HG02588 (cell line): ENCODE measurements around the gene TCTN1.
A peak's percentile ranks its signal among the peaks of the same experiment; 100 is the strongest.
"Not testable (repeated sequence)": the region's sequence is repeated elsewhere in the genome, so short reads cannot be mapped to it uniquely, and the experiment has no call there.

ENCODE experiments used
- ATAC-seq: cut with Tn5 transposase; IDR thresholded peaks from one replicate; pipeline ENCODE4 v1.9.1; 2021; ENCODE audit warnings: mild to moderate bottlenecking, moderate library complexity; ENCODE audit not compliant: unreplicated experiment

Gene TCTN1

DNA sequence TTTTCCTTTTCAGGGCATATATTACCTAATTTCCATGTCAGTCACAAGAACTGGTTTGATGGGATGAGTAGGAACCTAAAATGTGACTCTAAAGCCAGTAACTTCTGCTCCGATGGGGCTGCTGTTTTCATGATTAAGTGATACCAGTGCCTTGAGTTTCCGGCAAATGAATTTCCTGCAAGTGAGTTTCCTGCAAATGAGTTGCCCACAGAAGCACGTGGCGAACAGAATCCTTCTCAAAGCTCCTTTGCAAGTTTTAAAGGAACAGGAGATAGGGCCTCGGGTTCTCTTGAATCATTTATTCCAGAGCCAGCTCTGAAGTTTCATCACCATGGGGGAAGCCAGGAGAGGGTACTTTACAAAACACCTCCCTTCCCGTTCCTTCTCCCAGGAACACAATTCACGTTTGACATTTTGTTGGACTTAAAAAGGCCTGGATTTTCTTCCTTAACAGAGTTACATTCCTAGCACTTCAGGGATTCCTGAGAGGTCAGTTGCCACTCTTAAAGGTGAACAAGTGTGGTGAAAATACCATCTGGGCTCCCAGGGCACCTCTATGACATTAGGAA, 28.6 kb upstream of the TCTN1 start:
- no peak for ATAC-seq

DNA sequence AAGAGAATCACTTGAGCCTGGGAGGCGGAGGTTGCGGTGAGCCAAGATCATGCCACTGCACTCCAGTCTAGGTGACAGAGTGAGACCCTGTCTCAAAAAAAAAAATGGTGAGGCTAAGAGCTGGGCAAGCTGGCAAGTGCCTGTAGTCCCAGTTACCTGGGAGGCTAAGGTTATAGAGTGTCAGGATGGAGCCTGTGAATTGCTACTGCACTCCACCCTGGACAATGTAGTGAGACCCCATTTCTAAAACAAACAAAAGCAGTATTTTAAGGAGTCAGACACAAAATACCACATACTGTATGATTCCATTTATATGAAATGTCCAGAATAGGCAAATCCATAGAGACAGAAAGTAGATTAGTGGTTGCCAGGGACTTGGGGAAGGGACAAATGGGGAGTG, 26.8 kb upstream of the TCTN1 start:
- not testable (repeated sequence) for ATAC-seq

- ATAC-seq: no peak
Observed at GRCh38 chr12:110590059-110590458, 23.9 kb upstream of the TCTN1 start.

- peak; percentile 85 for ATAC-seq
Observed at GRCh38 chr12:110590806-110591326, 23.1 kb upstream of the TCTN1 start.

- ATAC-seq: no peak
Observed at GRCh38 chr12:110591451-110592051, 22.4 kb upstream of the TCTN1 start.

- no peak for ATAC-seq
Observed at GRCh38 chr12:110592078-110592477, 21.9 kb upstream of the TCTN1 start.

DNA sequence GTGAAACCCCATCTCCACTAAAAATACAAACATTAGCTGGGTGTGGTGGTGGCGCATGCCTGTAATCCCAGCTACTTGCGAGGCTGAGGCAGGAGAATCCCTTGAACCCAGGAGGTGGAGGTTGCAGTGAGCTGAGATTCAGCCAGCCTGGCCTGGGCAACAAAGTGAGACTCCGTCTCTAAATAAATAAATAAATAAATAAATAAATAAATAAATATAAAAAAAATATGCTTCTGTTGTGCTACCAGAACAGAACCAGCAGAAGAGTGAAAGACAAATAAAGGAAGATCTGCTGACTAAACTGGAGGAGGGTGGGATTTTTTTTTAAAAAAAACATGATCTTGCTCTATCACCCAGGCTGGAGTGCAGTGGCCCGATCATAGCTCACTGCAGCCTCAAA, 21.0 kb upstream of the TCTN1 start:
- not testable (repeated sequence) for ATAC-seq

- ATAC-seq: no peak
Observed at GRCh38 chr12:110597885-110598284, 16.0 kb upstream of the TCTN1 start.

GRCh38 chr12:110599334-110599733, 14.6 kb upstream of the TCTN1 start:
- no peak for ATAC-seq

- ATAC-seq: no peak
Observed at GRCh38 chr12:110600254-110600653, 13.7 kb upstream of the TCTN1 start.

DNA sequence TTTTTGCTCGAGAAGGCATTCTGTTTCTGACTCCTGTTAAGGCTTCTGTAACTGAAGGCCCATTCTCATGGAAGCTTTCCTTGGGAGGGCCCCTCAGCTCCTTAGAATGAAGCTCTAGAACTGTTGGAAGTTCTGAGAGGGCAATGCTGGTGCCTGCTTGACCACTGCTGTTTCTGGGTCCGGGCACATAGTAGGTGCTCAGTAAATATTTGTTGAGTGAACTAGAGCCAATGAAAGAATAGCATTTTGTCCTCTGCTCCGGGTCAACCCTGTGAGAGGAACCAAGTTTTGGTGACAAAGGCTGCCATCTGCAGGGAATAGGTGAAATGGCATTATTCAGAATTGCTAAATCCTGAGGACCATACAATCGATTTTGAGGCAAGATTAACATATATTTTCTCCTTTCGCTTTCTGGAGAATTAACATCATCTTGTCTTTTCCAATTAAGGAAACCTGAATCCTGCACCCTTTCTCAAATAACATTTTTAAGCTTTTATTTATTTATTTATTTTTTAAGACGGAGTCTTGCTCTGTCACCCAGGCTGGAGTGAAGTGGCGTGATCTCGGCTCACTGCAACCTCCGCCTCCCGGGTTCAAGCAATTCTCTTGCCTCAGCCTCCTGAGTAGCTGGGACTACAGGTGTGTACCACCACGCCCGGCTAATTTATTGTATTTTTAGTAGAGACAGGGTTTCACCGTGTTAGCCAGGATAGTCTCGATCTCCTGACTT, 11.7 kb upstream of the TCTN1 start:
- ATAC-seq: not testable (repeated sequence)

DNA sequence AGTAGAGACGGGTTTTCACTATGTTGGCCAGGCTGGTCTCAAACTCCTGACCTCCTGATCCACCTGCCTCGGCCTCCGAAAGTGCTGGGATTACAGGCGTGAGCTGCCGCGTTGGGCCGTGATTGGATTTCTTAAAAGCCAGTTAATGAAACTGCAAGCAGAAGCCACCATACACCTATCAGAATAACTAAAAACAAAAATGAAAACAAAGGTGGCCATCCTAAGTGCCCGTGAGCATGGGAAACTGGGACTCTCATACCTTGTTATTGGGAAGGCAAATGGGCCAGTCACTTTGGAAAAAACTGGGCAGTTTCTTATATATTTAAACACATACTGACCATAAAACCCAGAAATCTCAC, 7.7 kb upstream of the TCTN1 start:
- no peak for ATAC-seq

- no peak for ATAC-seq
Observed at GRCh38 chr12:110613071-110613770, 708 bp upstream of the TCTN1 start.

DNA sequence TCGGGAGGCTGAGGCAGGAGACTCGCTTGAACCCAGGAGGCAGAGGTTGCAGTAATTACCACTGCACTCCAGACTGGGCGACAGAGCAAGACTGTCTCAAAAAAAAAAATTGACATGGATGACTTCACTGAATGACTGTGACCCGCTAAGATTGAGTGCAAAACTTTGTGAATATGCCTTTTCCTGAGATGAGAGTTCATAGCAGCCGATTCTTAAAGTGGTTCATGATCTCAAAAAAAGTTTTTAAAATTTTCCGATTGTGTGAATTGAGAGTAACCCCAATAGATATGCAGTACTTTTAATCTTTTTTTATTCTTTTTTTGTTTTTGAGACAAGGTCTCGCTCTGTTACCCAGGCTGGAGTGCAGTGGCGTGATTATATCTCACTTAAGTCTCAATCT, 1.2 kb downstream of the TCTN1 start:
- no peak for ATAC-seq

- no peak for ATAC-seq
Observed at GRCh38 chr12:110616471-110617115, 2.7 kb downstream of the TCTN1 start.

DNA sequence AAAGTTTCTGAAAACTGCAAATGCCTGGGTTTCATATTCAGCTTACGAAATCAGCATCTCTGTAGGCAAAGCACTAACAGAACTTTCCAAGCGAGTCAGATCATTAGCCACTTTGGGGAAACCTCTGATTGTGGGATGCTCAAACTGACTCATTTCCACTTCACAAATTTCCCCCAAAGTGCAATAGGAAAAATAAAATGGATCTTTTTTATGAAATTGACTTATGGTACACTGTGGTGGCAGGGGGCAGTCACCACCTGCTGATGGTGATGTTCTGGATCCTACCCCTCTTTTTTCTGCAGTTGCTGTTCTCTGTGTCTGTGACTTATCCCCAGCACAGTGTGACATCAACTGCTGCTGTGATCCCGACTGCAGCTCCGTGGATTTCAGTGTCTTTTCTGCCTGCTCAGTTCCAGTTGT, 5.6 kb downstream of the TCTN1 start:
- peak; percentile 56 for ATAC-seq

DNA sequence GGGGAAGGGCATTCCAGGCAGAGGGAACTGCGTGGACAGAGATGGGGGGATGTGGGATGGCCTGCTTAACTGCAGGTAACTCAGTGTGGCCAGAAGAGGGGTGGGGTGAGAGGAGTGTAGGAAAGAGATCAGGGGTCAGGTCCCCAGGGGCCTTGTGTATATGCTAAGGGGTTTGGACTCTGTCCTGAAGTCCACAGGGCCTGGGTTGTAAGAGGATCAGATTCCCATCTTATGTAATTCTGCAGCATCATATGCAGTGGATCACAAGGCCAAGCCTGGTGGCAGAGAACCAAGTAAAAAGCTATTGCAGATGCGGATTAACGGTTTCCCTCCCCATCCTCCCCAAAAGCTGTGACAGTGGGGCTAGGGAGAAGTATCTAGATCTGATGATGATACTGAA, 8.7 kb downstream of the TCTN1 start:
- no peak for ATAC-seq

DNA sequence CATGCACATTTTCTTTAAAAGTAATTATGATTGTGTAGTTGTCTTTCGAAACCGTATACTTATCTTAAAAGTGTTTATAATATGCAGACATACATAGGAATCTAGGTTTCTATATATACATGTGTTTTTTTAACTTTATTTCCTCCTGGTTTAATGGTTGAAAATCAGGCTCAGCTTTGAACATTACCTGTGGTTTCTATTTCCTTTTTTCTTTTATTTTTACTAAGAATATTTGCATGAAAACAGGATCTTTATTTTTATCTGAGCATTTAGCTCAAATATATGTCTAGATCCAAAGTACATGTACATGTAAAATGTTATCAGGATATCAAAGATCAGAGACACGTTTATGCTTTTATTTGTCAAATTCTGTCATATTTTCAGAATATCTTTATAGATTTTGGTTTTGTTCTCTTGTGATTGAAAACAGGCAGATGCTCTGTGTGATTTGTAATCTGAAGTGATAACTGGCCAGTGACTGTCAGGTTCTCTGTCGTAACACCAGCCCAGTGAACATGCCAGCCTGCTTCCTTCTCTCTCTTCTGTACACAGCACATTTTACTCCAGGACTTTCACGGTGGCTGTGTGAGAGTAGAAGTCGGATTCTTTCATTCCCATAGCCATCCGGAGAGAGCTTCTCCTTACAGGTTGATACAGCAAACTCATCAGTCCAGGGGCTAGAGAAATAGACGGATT, 13.7 kb downstream of the TCTN1 start:
- ATAC-seq: no peak

GRCh38 chr12:110635055-110635454, 21.1 kb downstream of the TCTN1 start:
- no peak for ATAC-seq

GRCh38 chr12:110636516-110636915, 22.6 kb downstream of the TCTN1 start:
- ATAC-seq: no peak
